ENCODE measurements around the gene EPS15. TPM values are rescaled to one million over a fixed set of nuclear protein-coding genes. Genes with fewer than 3 reads are reported as not detected.
A peak's percentile ranks its signal among the peaks of the same experiment; 100 is the strongest.

Gene EPS15
- total and polyA plus RNA-seq, 2 donors (not counting 1 experiment from before 2014, with no cell fraction given) = 40.3 to 151 TPM

DNA sequence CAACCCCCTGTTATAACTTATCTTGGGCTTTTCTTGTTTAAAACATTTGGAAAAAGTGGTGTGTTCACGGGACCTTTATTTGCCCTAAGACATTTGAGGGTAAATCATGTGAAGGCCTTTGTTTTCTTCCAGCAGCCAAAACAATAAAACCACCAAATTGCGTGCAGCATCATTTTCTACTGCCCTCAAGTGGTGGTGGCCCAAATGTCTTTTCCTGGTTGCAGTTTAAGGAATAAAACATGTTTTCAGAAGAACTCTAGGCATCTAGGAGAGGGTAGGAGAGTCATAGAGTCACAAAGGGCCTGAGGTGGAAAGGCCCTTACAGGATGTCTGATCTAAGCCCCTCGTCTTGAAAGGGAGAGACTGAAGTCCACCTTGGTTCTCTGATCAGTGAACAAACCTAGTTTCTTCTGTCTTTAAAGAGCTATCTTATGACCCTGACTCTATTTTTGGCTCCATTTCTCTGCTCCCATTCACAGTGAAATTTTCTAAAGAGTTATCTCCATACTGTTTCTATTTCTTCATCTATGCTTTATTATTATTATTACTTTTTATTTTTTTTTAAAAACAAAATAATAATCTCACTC lies 16.0 kb upstream of the EPS15 start:
- no peaks in the 10 kb centered on the region for H3K9me3 ChIP-seq (ENCODE audit: control extremely low read depth in 1 of 3, control insufficient read depth in 2 of 3, insufficient read depth in 1 of 3, low read length in 2 of 3)
- H3K27me3 ChIP-seq (replicated peaks in 1 of 4; ENCODE audit: control extremely low read depth in 1 of 4, control insufficient read depth in 3 of 4, insufficient read depth in 4 of 4, low read length in 3 of 4) = no peaks in the 10 kb centered on the region
- H3K4me2 ChIP-seq (replicated peaks; ENCODE audit: low read depth, low read length, poor library complexity, severe bottlenecking) = no peak overlapping the region
- TF ChIP-seq EZH2 (IDR thresholded peaks at IDR 0.05; ENCODE audit: borderline replicate concordance, insufficient read depth, low read depth, low read length, poor library complexity, severe bottlenecking) (no peak), CTCF (IDR thresholded peaks at IDR 0.05) (peak; percentile 70)
- ChIA-PET CTCF (interaction anchor here (0.6 to 3.4 kb wide), 32 partner anchors 9 to 237 kb away, joined by 3 to 21 read pairs (median 4); partner anchors contain the start of gene EPS15), POLR2A (no interaction called here)
- H3K4me1 Mint-ChIP-seq = peaks cover 14% of the 10 kb centered on the region
- H3K27ac Mint-ChIP-seq = peak overlapping the region; percentile 39
- no peaks in the 10 kb centered on the region for H3K36me3 ChIP-seq (replicated peaks in 1 of 2; ENCODE audit: control extremely low read depth in 1 of 2, control insufficient read depth in 1 of 2, extremely low read depth in 1 of 2, insufficient read depth in 2 of 2, low read length in 1 of 2)
- no peaks in the 10 kb centered on the region for H3K79me2 ChIP-seq (ENCODE audit: control insufficient read depth, insufficient read depth, low read length)
- H3K9me3 Mint-ChIP-seq (ENCODE audit: insufficient read depth) = no peaks in the 10 kb centered on the region
- H4K20me1 ChIP-seq (ENCODE audit: control insufficient read depth, insufficient read depth, low read length, poor library complexity, severe bottlenecking) = no peaks in the 10 kb centered on the region
- no peaks in the 10 kb centered on the region for H3K27me3 Mint-ChIP-seq
- ATAC-seq (ENCODE audit: low read depth) (peak; percentile 43), DNase-seq (peak; percentile 59)
- intact Hi-C loops (cut with micrococcal nuclease) = loop anchor here (1.0 kb wide), 1 partner anchor 193 kb away; no protein-coding TSS in a partner anchor
- H3K4me1 ChIP-seq (ENCODE audit: control insufficient read depth in 2 of 2, insufficient read depth in 2 of 2, low read length in 2 of 2) = peaks cover 0 to 8% of the 10 kb centered on the region in 2 donors
- H3K4me3 ChIP-seq (ENCODE audit: control extremely low read depth in 1 of 5, extremely low read depth in 1 of 5, insufficient read depth in 1 of 5, low read depth in 2 of 5, low read length in 4 of 5) = no peak overlapping the region
- no peak overlapping the region for H3K27ac ChIP-seq (ENCODE audit: low read length in 2 of 2)
- H2AFZ ChIP-seq (ENCODE audit: insufficient read depth, low read depth, low read length, poor library complexity, severe bottlenecking) = peak overlapping the region; percentile 41
- H3K4me3 Mint-ChIP-seq = no peak overlapping the region
- H3K9ac ChIP-seq (ENCODE audit: low read length) = no peak overlapping the region
- WGBS (ENCODE audit: insufficient coverage) = 50% methylated on average over 1 of the region's 3 CpGs

DNA sequence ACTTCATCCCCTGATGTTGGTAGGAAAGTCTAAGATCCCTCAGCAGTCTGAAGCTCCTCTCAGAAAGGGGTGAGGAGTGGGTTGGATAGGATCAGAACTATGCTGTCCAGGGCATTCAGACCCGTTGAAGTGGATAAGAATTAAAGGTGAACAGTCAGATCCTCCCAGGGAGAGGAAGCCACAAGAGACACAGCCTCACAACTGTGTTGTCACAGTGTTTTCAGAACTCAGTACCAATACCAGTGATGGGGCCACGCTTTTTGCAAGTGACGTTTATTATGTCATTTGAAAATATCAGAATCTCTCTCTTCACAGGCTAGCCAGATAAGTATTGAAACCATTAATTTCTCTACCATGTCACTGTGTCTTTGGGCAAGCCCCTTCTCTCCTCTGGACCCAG lies 15.4 kb upstream of the EPS15 start:
- ChIA-PET CTCF (interaction anchor here (1.2 to 3.4 kb wide), 16 partner anchors 8 to 193 kb away, joined by 3 to 21 read pairs (median 4); partner anchors contain the start of gene EPS15), POLR2A (no interaction called here)
- no peaks in the 10 kb centered on the region for H3K27me3 Mint-ChIP-seq
- intact Hi-C loops (cut with micrococcal nuclease) = no loop called here
- peak overlapping the region; percentile 39 for H3K27ac Mint-ChIP-seq
- Histone ChIP-seq H3K9ac (ENCODE audit: low read length) (no peak overlapping the region), H3K9me3 (ENCODE audit: control extremely low read depth in 1 of 3, control insufficient read depth in 2 of 3, insufficient read depth in 1 of 3, low read length in 2 of 3) (no peaks in the 10 kb centered on the region), H3K27me3 (replicated peaks in 1 of 4; ENCODE audit: control extremely low read depth in 1 of 4, control insufficient read depth in 3 of 4, insufficient read depth in 4 of 4, low read length in 3 of 4) (no peaks in the 10 kb centered on the region), H2AFZ (ENCODE audit: insufficient read depth, low read depth, low read length, poor library complexity, severe bottlenecking) (peak overlapping the region; percentile 41), H3K4me2 (replicated peaks; ENCODE audit: low read depth, low read length, poor library complexity, severe bottlenecking) (no peak overlapping the region), H4K20me1 (ENCODE audit: control insufficient read depth, insufficient read depth, low read length, poor library complexity, severe bottlenecking) (no peaks in the 10 kb centered on the region), H3K4me3 (ENCODE audit: control extremely low read depth in 1 of 5, extremely low read depth in 1 of 5, insufficient read depth in 1 of 5, low read depth in 2 of 5, low read length in 4 of 5) (no peak overlapping the region), H3K27ac (ENCODE audit: low read length in 2 of 2) (no peak overlapping the region), H3K4me1 (ENCODE audit: control insufficient read depth in 2 of 2, insufficient read depth in 2 of 2, low read length in 2 of 2) (peaks cover 0 to 8% of the 10 kb centered on the region in 2 donors), H3K36me3 (replicated peaks in 1 of 2; ENCODE audit: control extremely low read depth in 1 of 2, control insufficient read depth in 1 of 2, extremely low read depth in 1 of 2, insufficient read depth in 2 of 2, low read length in 1 of 2) (no peaks in the 10 kb centered on the region), H3K79me2 (ENCODE audit: control insufficient read depth, insufficient read depth, low read length) (no peaks in the 10 kb centered on the region)
- H3K4me3 Mint-ChIP-seq = no peak overlapping the region
- ATAC-seq (ENCODE audit: low read depth) (no peak), DNase-seq (no peak)
- H3K9me3 Mint-ChIP-seq (ENCODE audit: insufficient read depth) = no peaks in the 10 kb centered on the region
- H3K4me1 Mint-ChIP-seq = peaks cover 14% of the 10 kb centered on the region
- TF ChIP-seq CTCF (IDR thresholded peaks at IDR 0.05) = no peak
- TF ChIP-seq EZH2 (IDR thresholded peaks at IDR 0.05; ENCODE audit: borderline replicate concordance, insufficient read depth, low read depth, low read length, poor library complexity, severe bottlenecking) = no peak
- 80% methylated on average over 2 of the region's 3 CpGs for WGBS (ENCODE audit: insufficient coverage)

Data from B cell (primary cell).